CD14-positive monocyte (primary cell): Measurements from ENCODE around the gene RINL. TPM values are rescaled to one million over a fixed set of nuclear protein-coding genes. Genes with fewer than 3 reads are reported as not detected.

Experiments used
- DNase-seq, 3 donors: peaks; one replicate each; pipeline ENCODE4 v3.0.0-alpha.2; 2011 to 2022
- H2AFZ ChIP-seq: 2 replicates; pipeline ENCODE4 v1.6.0; 2012; ENCODE audit warnings: mild to moderate bottlenecking, low read depth, low read length, inconsistent platforms; ENCODE audit not compliant: insufficient read depth, poor library complexity, severe bottlenecking
- H3K27ac ChIP-seq, 2 donors: 1 replicate in 1 of 2; 2 replicates in 1 of 2; pipeline ENCODE4 v1.5.1; 2012 to 2013; ENCODE audit warnings: low read length in 2 of 2, control low read depth in 1 of 2, inconsistent platforms in 1 of 2, low read depth in 1 of 2, mild to moderate bottlenecking in 1 of 2
- H3K27me3 ChIP-seq, 2 donors: one replicate each; pipeline versions ENCODE4 v1.6.0 to v1.6.1; 2011 to 2013; ENCODE audit warnings: low read length in 2 of 2; ENCODE audit not compliant: control insufficient read depth in 2 of 2, insufficient read depth in 2 of 2
- H3K36me3 ChIP-seq, 2 donors: replicated peaks in 1 of 2; 1 replicate in 1 of 2; 2 replicates in 1 of 2; pipeline versions ENCODE4 v1.5.1 to v1.6.1; 2012 to 2013; ENCODE audit warnings: low read length in 2 of 2, control low read depth in 1 of 2, inconsistent platforms in 1 of 2, mild to moderate bottlenecking in 1 of 2; ENCODE audit not compliant: insufficient read depth in 2 of 2, control insufficient read depth in 1 of 2
- H3K4me1 ChIP-seq, 2 donors: 1 replicate in 1 of 2; 2 replicates in 1 of 2; pipeline versions ENCODE4 v1.5.1 to v1.6.1; 2012 to 2013; ENCODE audit warnings: low read length in 2 of 2, control low read depth in 1 of 2, inconsistent platforms in 1 of 2, mild to moderate bottlenecking in 1 of 2, moderate library complexity in 1 of 2; ENCODE audit not compliant: insufficient read depth in 2 of 2, control insufficient read depth in 1 of 2
- H3K4me2 ChIP-seq: replicated peaks from 2 replicates; pipeline ENCODE3; 2012; ENCODE audit warnings: low read length, moderate library complexity, mild to moderate bottlenecking; ENCODE audit not compliant: poor library complexity, severe bottlenecking; ENCODE audit errors: extremely low read depth
- H3K4me3 ChIP-seq, 3 experiments: fragments of 200-600 bp in 1 of 3; sonication (generic) in 1 of 3; replicated peaks in 1 of 3; 1 replicate in 2 of 3; 2 replicates in 1 of 3; pipeline ENCODE4 v1.5.1; 2011 to 2013; ENCODE audit warnings: low read length in 3 of 3, mild to moderate bottlenecking in 3 of 3, control low read depth in 2 of 3, low read depth in 2 of 3, inconsistent platforms in 1 of 3, moderate library complexity in 1 of 3
- H3K79me2 ChIP-seq: 2 replicates; pipeline ENCODE4 v1.6.0; 2012; ENCODE audit warnings: mild to moderate bottlenecking, control low read depth, inconsistent platforms, low read length, moderate library complexity; ENCODE audit not compliant: insufficient read depth
- H3K9ac ChIP-seq: 2 replicates; pipeline ENCODE4 v1.6.0; 2017; ENCODE audit warnings: low read length, mild to moderate bottlenecking; ENCODE audit not compliant: insufficient read depth, poor library complexity, severe bottlenecking
- H3K9me3 ChIP-seq, 2 donors: replicated peaks in 1 of 2; 1 replicate in 1 of 2; 2 replicates in 1 of 2; pipeline versions ENCODE4 v1.5.1 to v1.6.1; 2012 to 2013; ENCODE audit warnings: low read length in 2 of 2, control low read depth in 1 of 2; ENCODE audit not compliant: control insufficient read depth in 1 of 2, insufficient read depth in 1 of 2
- H4K20me1 ChIP-seq: 2 replicates; pipeline ENCODE4 v1.6.0; 2012; ENCODE audit warnings: mild to moderate bottlenecking, low read length, control low read depth, moderate library complexity; ENCODE audit not compliant: insufficient read depth
- H3K27ac Mint-ChIP-seq, 7 donors: one replicate each; pipeline ENCODE4 v1.8.0; 2020; ENCODE audit warnings: mild to moderate bottlenecking in 7 of 7, mixed read lengths in 7 of 7, moderate library complexity in 6 of 7, inconsistent platforms in 2 of 7
- H3K27me3 Mint-ChIP-seq, 3 donors: one replicate each; pipeline ENCODE4 v1.8.0; 2021 to 2022; ENCODE audit warnings: low read depth in 3 of 3, mild to moderate bottlenecking in 3 of 3, mixed read lengths in 3 of 3, moderate library complexity in 3 of 3, inconsistent platforms in 1 of 3
- H3K36me3 Mint-ChIP-seq, 2 donors: one replicate each; pipeline ENCODE4 v1.8.0; 2020; ENCODE audit warnings: mixed read lengths in 2 of 2, inconsistent platforms in 1 of 2, mild to moderate bottlenecking in 1 of 2
- H3K4me1 Mint-ChIP-seq: one replicate; pipeline ENCODE4 v1.8.0; 2020; ENCODE audit warnings: mild to moderate bottlenecking, mixed read lengths
- H3K4me3 Mint-ChIP-seq, 2 donors: one replicate each; pipeline ENCODE4 v1.8.0; 2020; ENCODE audit warnings: mild to moderate bottlenecking in 2 of 2, mixed read lengths in 2 of 2, moderate library complexity in 1 of 2
- H3K9me3 Mint-ChIP-seq, 7 donors: one replicate each; pipeline ENCODE4 v1.8.0; 2020 to 2022; ENCODE audit warnings: mixed read lengths in 7 of 7, mild to moderate bottlenecking in 6 of 7, moderate library complexity in 6 of 7, inconsistent platforms in 2 of 7
- CTCF ChIP-seq: fragments of 200-600 bp; IDR thresholded peaks from one replicate; pipeline ENCODE4 v1.8.0; 2022; ENCODE audit warnings: antibody characterized with exemption, mild to moderate bottlenecking
- WGBS: methylation state at CpG from one replicate; pipeline ENCODE4 v1.1.5; 2013; ENCODE audit warnings: missing lambda C conversion rate; ENCODE audit not compliant: insufficient coverage; 5-methylcytosine and 5-hydroxymethylcytosine counted together
- intact Hi-C, 2 donors: fragments of 100-400 bp; cut with micrococcal nuclease; formaldehyde crosslinking; loops; one replicate each; pipeline versions ENCODE4 v1.15.0 to v1.15.1; 2023
- polyA plus RNA-seq, 3 donors: library from polyadenylated mRNA; depleted of rRNA in 1 of 3; unstranded in 2 of 3; stranded (reverse) in 1 of 3; fragments of 300-500 nt in 2 of 3; fragments of >200 nt in 1 of 3; fragmentation: Illumina TruSeq in 2 of 3; gene quantifications; 1 replicate in 2 of 3; 2 replicates in 1 of 3; pipeline ENCODE4 v1.2.3, GENCODE V29; 2012 to 2021

RINL gene
- polyA plus RNA-seq, 3 donors = 4.1 to 13.5 (median 7.2) TPM

- no peaks in the 10 kb centered on the region for H3K4me1 ChIP-seq
- H2AFZ ChIP-seq = no peak overlapping the region
- peaks cover 18 to 19% of the 10 kb centered on the region in 2 donors for H3K36me3 Mint-ChIP-seq
- no peak overlapping the region for H3K27ac ChIP-seq
- H3K79me2 ChIP-seq = no peaks in the 10 kb centered on the region
- no peaks in the 10 kb centered on the region for H3K9me3 ChIP-seq
- H3K9ac ChIP-seq = no peak overlapping the region
- peaks cover 0 to 2% (median 0%) of the 10 kb centered on the region in 3 donors for H3K27me3 Mint-ChIP-seq
- H3K36me3 ChIP-seq = peaks cover 9 to 14% of the 10 kb centered on the region in 2 donors
- no peak for DNase-seq
- no peak overlapping the region for H3K27ac Mint-ChIP-seq
- no peak for TF ChIP-seq CTCF
- WGBS = 91% methylated on average over 6 of the region's 9 CpGs
- H4K20me1 ChIP-seq = no peaks in the 10 kb centered on the region
- no peaks in the 10 kb centered on the region for H3K27me3 ChIP-seq
- peaks cover 3% of the 10 kb centered on the region for H3K4me1 Mint-ChIP-seq
- no peak overlapping the region for H3K4me3 Mint-ChIP-seq
- no peak overlapping the region for H3K4me3 ChIP-seq
- H3K4me2 ChIP-seq = no peak overlapping the region
- intact Hi-C loops = no loop called here
- H3K9me3 Mint-ChIP-seq = peaks cover 0 to 4% (median 2%) of the 10 kb centered on the region in 7 donors
Observed at GRCh38 chr19:38917516-38917915, 39.4 kb upstream of the RINL start.

GRCh38 chr19:38915329-38916321 lies 37.5 kb upstream of the RINL start:
- DNase-seq = no peak
- Histone ChIP-seq H3K9me3 (no peaks in the 10 kb centered on the region), H4K20me1 (no peaks in the 10 kb centered on the region)

More at GRCh38 chr19:38915329-38916321, 37.5 kb upstream of the RINL start:
- Histone ChIP-seq H3K9ac (no peak overlapping the region), H3K79me2 (no peaks in the 10 kb centered on the region), H3K4me3 (no peak overlapping the region), H2AFZ (no peak overlapping the region), H3K4me2 (no peak overlapping the region), H3K27me3 (no peaks in the 10 kb centered on the region), H3K4me1 (no peaks in the 10 kb centered on the region), H3K27ac (no peak overlapping the region), H3K36me3 (peaks cover 0 to 3% of the 10 kb centered on the region in 2 donors)
- intact Hi-C loops = no loop called here
- WGBS = 98% methylated on average over 39 of the region's 44 CpGs
- Mint-ChIP-seq H3K27me3 (peaks cover 0 to 6% (median 2%) of the 10 kb centered on the region in 3 donors), H3K9me3 (peaks cover 0 to 2% (median 0%) of the 10 kb centered on the region in 7 donors), H3K27ac (peak overlapping the region in 2 of 7 donors; percentile 51 to 72), H3K4me3 (no peak overlapping the region), H3K36me3 (peaks cover 7 to 10% of the 10 kb centered on the region in 2 donors), H3K4me1 (peaks cover 3% of the 10 kb centered on the region)
- TF ChIP-seq CTCF = no peak
